Measurements from ENCODE around the gene GNG3.
"Not testable (repeated sequence)": the region's sequence is repeated elsewhere in the genome, so short reads cannot be mapped to it uniquely, and the experiment has no call there.

Gene GNG3

GRCh38 chr11:62707277-62707861 lies at the start of gene GNG3, which contains the start of gene BSCL2:
Gene GNG3, plus strand, starts transcription at chr11:62707676. Its CDS starts 620 bp downstream, at chr11:62708296.
Gene BSCL2, minus strand, starts transcription at chr11:62707424. Its CDS starts 229 bp downstream, at chr11:62707195.
- in situ Hi-C loops (cut with MboI; ENCODE audit: low sequenced_read_pairs) = no loop called here

- in situ Hi-C loops (cut with MboI; ENCODE audit: low sequenced_read_pairs) = no loop called here
These were observed 42.9 kb upstream of the GNG3 start for GRCh38 chr11:62664405-62665074.

- in situ Hi-C loops (cut with MboI; ENCODE audit: low sequenced_read_pairs) = no loop called here
These were observed 42.3 kb upstream of the GNG3 start, which contains the start of the genes C11orf98 and CSKMT for GRCh38 chr11:62665075-62665598. Gene C11orf98, minus strand, starts transcription at chr11:62665210. Its CDS starts 41 bp downstream, at chr11:62665169. Gene CSKMT, plus strand, starts transcription at chr11:62665312. Its CDS starts 568 bp downstream, at chr11:62665880.

- in situ Hi-C loops (cut with MboI; ENCODE audit: low sequenced_read_pairs) = no loop called here
These were observed 41.7 kb upstream of the GNG3 start for GRCh38 chr11:62665599-62666258.

GRCh38 chr11:62666259-62666926 lies 41.1 kb upstream of the GNG3 start:
- in situ Hi-C loops (cut with MboI; ENCODE audit: low sequenced_read_pairs) = no loop called here

- in situ Hi-C loops (cut with MboI; ENCODE audit: low sequenced_read_pairs) = no loop called here
These were observed 40.0 kb upstream of the GNG3 start for GRCh38 chr11:62667460-62667859.

- in situ Hi-C loops (cut with MboI; ENCODE audit: low sequenced_read_pairs) = no loop called here
These were observed 37.9 kb upstream of the GNG3 start for GRCh38 chr11:62669420-62670161.

GRCh38 chr11:62671236-62671607 lies 36.3 kb upstream of the GNG3 start:
- in situ Hi-C loops (cut with MboI; ENCODE audit: low sequenced_read_pairs) = no loop called here

GRCh38 chr11:62671608-62672389 lies 35.7 kb upstream of the GNG3 start, which contains the start of the genes LBHD1 and UQCC3:
Gene LBHD1, minus strand, starts transcription at chr11:62672267. Its CDS starts 2,236 bp downstream, at chr11:62670031.
Gene UQCC3, plus strand, starts transcription at chr11:62671673. Its CDS starts 73 bp downstream, at chr11:62671746.
- in situ Hi-C loops (cut with MboI; ENCODE audit: low sequenced_read_pairs) = no loop called here

GRCh38 chr11:62673196-62673525 lies 34.3 kb upstream of the GNG3 start:
- in situ Hi-C loops (cut with MboI; ENCODE audit: low sequenced_read_pairs) = no loop called here

GRCh38 chr11:62675415-62675814 lies 32.1 kb upstream of the GNG3 start:
- in situ Hi-C loops (cut with MboI; ENCODE audit: low sequenced_read_pairs) = not testable (repeated sequence)

- in situ Hi-C loops (cut with MboI; ENCODE audit: low sequenced_read_pairs) = no loop called here
These were observed 30.8 kb upstream of the GNG3 start for GRCh38 chr11:62676698-62677097.

- in situ Hi-C loops (cut with MboI; ENCODE audit: low sequenced_read_pairs) = no loop called here
These were observed 30.3 kb upstream of the GNG3 start for GRCh38 chr11:62677156-62677555.

GRCh38 chr11:62677714-62678113 lies 29.8 kb upstream of the GNG3 start:
- in situ Hi-C loops (cut with MboI; ENCODE audit: low sequenced_read_pairs) = no loop called here

- in situ Hi-C loops (cut with MboI; ENCODE audit: low sequenced_read_pairs) = no loop called here
These were observed 29.1 kb upstream of the GNG3 start for GRCh38 chr11:62678433-62678769.

- in situ Hi-C loops (cut with MboI; ENCODE audit: low sequenced_read_pairs) = no loop called here
These were observed 28.4 kb upstream of the GNG3 start, which contains the start of gene UBXN1 for GRCh38 chr11:62678770-62679696. Gene UBXN1, minus strand, starts transcription at chr11:62679073. Its CDS starts 150 bp downstream, at chr11:62678923.

- in situ Hi-C loops (cut with MboI; ENCODE audit: low sequenced_read_pairs) = no loop called here
These were observed 26.6 kb upstream of the GNG3 start for GRCh38 chr11:62680825-62681240.

- in situ Hi-C loops (cut with MboI; ENCODE audit: low sequenced_read_pairs) = no loop called here
These were observed 25.0 kb upstream of the GNG3 start for GRCh38 chr11:62682518-62682917.
